Smooth muscle cell (in vitro differentiated cells): ENCODE measurements around the gene ANK3. TPM values are rescaled to one million over a fixed set of nuclear protein-coding genes. Genes with fewer than 3 reads are reported as not detected.

Source experiments
- DNase-seq: peaks from one replicate; lab custom pipeline; 2025; ENCODE audit not compliant: unreplicated experiment; lab: John Stamatoyannopoulos, UW
- H2AFZ ChIP-seq: fragments of 200-600 bp; sonication (generic); 2 replicates; pipeline ENCODE4 v1.6.0; 2016; ENCODE audit warnings: antibody characterized with exemption, low read depth, mild to moderate bottlenecking
- H3F3A ChIP-seq: fragments of 200-600 bp; sonication (generic); 2 replicates; pipeline ENCODE4 v1.6.0; 2017; ENCODE audit warnings: antibody characterized with exemption, low read depth
- H3K27ac ChIP-seq: fragments of 200-600 bp; sonication (generic); 2 replicates; pipeline ENCODE4 v1.5.1; 2016; ENCODE audit warnings: low read depth, mild to moderate bottlenecking
- H3K27me3 ChIP-seq: fragments of 200-600 bp; sonication (generic); 2 replicates; pipeline ENCODE4 v1.6.1; 2016; ENCODE audit warnings: low read depth, mild to moderate bottlenecking
- H3K36me3 ChIP-seq: fragments of 200-600 bp; sonication (generic); 2 replicates; pipeline ENCODE4 v1.5.1; 2016; ENCODE audit warnings: low read depth
- H3K4me1 ChIP-seq: fragments of 200-600 bp; sonication (generic); 2 replicates; pipeline ENCODE4 v1.5.1; 2016; ENCODE audit warnings: low read depth
- H3K4me2 ChIP-seq: fragments of 200-600 bp; sonication (generic); 2 replicates; pipeline ENCODE4 v1.6.0; 2016; ENCODE audit warnings: mild to moderate bottlenecking
- H3K4me3 ChIP-seq: fragments of 200-600 bp; sonication (generic); 2 replicates; pipeline ENCODE4 v1.5.1; 2016; ENCODE audit warnings: mild to moderate bottlenecking
- H3K79me2 ChIP-seq: fragments of 200-600 bp; sonication (generic); 2 replicates; pipeline ENCODE4 v1.6.0; 2016; ENCODE audit warnings: low read depth, mild to moderate bottlenecking
- H3K9ac ChIP-seq: fragments of 200-600 bp; sonication (generic); 2 replicates; pipeline ENCODE4 v1.6.0; 2016; ENCODE audit warnings: low read depth
- H3K9me3 ChIP-seq: fragments of 200-600 bp; sonication (generic); replicated peaks from 2 replicates; pipeline ENCODE4 v1.5.1; 2016; ENCODE audit warnings: low read depth
- H4K20me1 ChIP-seq: fragments of 200-600 bp; sonication (generic); 2 replicates; pipeline ENCODE4 v1.6.0; 2016; ENCODE audit warnings: low read depth
- WGBS: methylation state at CpG from one replicate; pipeline ENCODE4 v1.1.7; 2016; ENCODE audit warnings: low lambda C conversion rate; 5-methylcytosine and 5-hydroxymethylcytosine counted together
- polyA plus RNA-seq: library from polyadenylated mRNA; unstranded; fragments of >200 nt; fragmentation: Nextera tagmentation; extraction: Ambion mirVana; gene quantifications from 2 replicates; pipeline ENCODE4 v1.2.1, GENCODE V29; 2016
- total RNA-seq: library from RNA; depleted of rRNA; stranded (reverse); fragments of >200 nt; gene quantifications from 2 replicates; pipeline ENCODE4 v1.2.3, GENCODE V29; 2014
- TF ChIP-seq, protein P1 (sequence below): fragments of 200-600 bp; sonication (generic); IDR thresholded peaks from 2 replicates; pipeline ENCODE4 v1.5.1; 2017; ENCODE audit warnings: borderline replicate concordance, mild to moderate bottlenecking, antibody characterized with exemption; ENCODE audit not compliant: insufficient read depth, poor library complexity, severe bottlenecking

The ANK3 gene
- total and polyA plus RNA-seq, 2 experiments from 2014 or later = 28.2 to 85.5 TPM

DNA sequence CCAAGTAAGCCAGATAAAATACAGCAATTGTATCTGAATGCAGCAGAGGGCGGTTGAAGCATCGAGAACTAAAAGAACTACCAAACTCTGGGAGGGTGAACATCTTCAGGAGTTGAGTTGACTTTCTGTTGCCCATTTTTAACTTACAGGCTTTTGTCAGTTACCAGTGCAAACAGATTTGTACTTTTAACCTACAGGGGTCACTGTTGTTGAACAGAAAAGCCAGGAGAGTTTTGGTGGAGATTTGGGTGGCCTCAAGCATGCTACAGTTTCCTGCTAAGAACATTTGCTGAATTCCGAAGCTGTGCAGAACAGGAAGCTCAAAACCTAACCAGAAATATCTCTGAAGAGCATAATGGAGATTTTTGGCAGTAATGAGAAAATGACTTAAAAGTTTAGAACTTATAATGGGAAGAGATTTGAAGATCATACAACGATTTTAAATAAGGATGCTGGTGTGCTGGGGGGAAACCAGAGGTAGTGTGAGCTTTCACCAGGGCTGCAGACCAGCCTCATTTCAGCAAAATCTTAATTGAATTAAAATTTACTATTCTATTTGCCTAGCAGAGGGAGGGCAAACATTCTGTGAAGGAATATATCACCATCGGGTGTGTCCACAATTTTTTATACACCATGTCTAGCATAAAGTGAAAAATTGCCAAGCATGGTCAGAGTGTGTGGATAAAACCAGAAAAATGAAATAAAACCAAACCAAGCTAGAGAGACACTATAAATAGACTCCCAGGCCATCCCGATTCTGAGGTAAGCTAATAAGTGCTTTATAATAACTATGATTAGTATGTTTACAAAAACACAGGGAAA is 274.7 kb downstream of the ANK3 start:
- H3F3A ChIP-seq = no peaks in the 10 kb centered on the region
- H4K20me1 ChIP-seq = no peaks in the 10 kb centered on the region
- 48% methylated on average over 6 of the region's 6 CpGs for WGBS
- no peaks in the 10 kb centered on the region for H3K36me3 ChIP-seq
- H3K79me2 ChIP-seq = no peaks in the 10 kb centered on the region
- no peak overlapping the region for H3K9ac ChIP-seq
- H3K4me1 ChIP-seq = no peaks in the 10 kb centered on the region
- H2AFZ ChIP-seq = no peak overlapping the region
- no peak overlapping the region for H3K4me2 ChIP-seq
- no peaks in the 10 kb centered on the region for H3K9me3 ChIP-seq
- DNase-seq = no peak
- TF ChIP-seq, protein P1, sequence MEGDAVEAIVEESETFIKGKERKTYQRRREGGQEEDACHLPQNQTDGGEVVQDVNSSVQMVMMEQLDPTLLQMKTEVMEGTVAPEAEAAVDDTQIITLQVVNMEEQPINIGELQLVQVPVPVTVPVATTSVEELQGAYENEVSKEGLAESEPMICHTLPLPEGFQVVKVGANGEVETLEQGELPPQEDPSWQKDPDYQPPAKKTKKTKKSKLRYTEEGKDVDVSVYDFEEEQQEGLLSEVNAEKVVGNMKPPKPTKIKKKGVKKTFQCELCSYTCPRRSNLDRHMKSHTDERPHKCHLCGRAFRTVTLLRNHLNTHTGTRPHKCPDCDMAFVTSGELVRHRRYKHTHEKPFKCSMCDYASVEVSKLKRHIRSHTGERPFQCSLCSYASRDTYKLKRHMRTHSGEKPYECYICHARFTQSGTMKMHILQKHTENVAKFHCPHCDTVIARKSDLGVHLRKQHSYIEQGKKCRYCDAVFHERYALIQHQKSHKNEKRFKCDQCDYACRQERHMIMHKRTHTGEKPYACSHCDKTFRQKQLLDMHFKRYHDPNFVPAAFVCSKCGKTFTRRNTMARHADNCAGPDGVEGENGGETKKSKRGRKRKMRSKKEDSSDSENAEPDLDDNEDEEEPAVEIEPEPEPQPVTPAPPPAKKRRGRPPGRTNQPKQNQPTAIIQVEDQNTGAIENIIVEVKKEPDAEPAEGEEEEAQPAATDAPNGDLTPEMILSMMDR = peak; percentile 53
- H3K4me3 ChIP-seq = no peak overlapping the region
- H3K27me3 ChIP-seq = no peaks in the 10 kb centered on the region
- H3K27ac ChIP-seq = no peak overlapping the region

DNA sequence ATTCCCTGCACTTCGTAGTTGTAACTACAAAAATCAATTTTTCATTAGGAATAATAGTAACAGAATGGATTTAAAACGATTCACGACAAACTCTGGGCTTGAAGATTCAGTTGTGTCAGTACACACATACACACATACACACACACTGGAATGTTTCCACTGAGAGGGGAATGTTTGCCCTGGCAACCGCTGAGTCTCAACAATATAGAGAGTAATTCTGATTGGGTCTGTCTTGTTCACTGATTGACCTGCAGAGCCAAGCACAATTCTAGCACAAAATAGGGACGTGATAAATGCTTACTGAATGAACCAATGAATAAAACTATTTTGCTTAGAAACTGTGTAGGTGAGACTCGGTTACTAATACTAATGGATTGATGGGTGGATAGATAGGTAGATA is 278.9 kb downstream of the ANK3 start:
- H3K4me2 ChIP-seq = no peak overlapping the region
- no peaks in the 10 kb centered on the region for H3K36me3 ChIP-seq
- H3K27me3 ChIP-seq = no peaks in the 10 kb centered on the region
- DNase-seq = no peak
- no peaks in the 10 kb centered on the region for H4K20me1 ChIP-seq
- H3K9ac ChIP-seq = no peak overlapping the region
- H3K79me2 ChIP-seq = no peaks in the 10 kb centered on the region
- no peak overlapping the region for H3K4me3 ChIP-seq
- WGBS = 77% methylated on average over 6 of the region's 6 CpGs
- H3K4me1 ChIP-seq = no peaks in the 10 kb centered on the region
- H3K9me3 ChIP-seq = no peaks in the 10 kb centered on the region
- H3F3A ChIP-seq = no peaks in the 10 kb centered on the region
- no peak overlapping the region for H3K27ac ChIP-seq
- TF ChIP-seq, protein P1 = no peak
- no peak overlapping the region for H2AFZ ChIP-seq

DNA sequence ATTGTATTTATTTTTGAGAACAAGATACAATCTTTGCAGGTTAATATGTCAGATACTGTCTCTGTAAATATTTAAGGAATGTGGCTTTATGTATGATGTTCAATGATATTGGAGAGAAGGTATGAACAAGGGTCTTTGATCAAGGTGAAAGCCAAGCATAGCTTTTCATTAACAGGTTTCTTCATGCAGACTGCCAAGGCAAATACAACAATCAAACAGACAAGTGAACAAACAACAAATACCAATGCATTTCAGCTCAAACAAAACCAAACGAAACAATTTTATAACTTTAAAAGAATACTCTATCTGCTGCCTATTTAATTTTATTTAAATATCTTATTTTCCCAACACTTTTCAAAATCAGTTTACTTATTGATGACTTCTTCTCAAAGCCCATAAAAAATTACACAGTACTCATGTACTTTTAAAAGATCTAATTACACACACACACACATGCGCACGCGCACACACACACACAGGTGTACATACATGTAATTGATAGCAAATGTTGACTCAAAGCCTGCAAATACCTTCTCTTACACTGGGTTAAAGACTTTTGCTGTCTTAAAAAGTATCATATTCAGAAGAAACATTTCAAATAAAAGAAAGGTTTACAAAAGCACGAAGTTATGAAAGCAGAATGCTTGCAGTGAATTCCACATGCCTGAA is 282.2 kb downstream of the ANK3 start:
- Histone ChIP-seq H3K4me1 (no peaks in the 10 kb centered on the region), H3K79me2 (no peaks in the 10 kb centered on the region), H3F3A (no peaks in the 10 kb centered on the region), H3K27me3 (no peaks in the 10 kb centered on the region), H3K27ac (no peak overlapping the region), H3K36me3 (no peaks in the 10 kb centered on the region), H2AFZ (no peak overlapping the region), H3K4me2 (no peak overlapping the region), H3K4me3 (no peak overlapping the region), H3K9ac (no peak overlapping the region), H4K20me1 (no peaks in the 10 kb centered on the region), H3K9me3 (no peaks in the 10 kb centered on the region)
- DNase-seq = no peak
- TF ChIP-seq, protein P1 = no peak
- 94% methylated on average over 5 of the region's 5 CpGs for WGBS
